Measurements from ENCODE around the gene WDR31. TPM values are rescaled to one million over a fixed set of nuclear protein-coding genes. Genes with fewer than 3 reads are reported as not detected.

WDR31 gene
- total RNA-seq, 1 experiment from 2014 or later, result 1.7 TPM

- CTCF ChIA-PET, result no interaction called here
These were observed 24.8 kb downstream of the WDR31 start for GRCh38 chr9:113315231-113315630.

GRCh38 chr9:113313261-113313660, 26.8 kb downstream of the WDR31 start:
- no peak for TF ChIP-seq CTCF (conservative IDR thresholded peaks at IDR 0.05; ENCODE audit: low read depth, low read length)
- TF ChIP-seq EZH2 (IDR thresholded peaks at IDR 0.05; ENCODE audit: low read length, unreplicated experiment), result no peak
- TF ChIP-seq EZH2phosphoT487 (IDR thresholded peaks at IDR 0.05; ENCODE audit: borderline replicate concordance, low read length), result no peak

More at GRCh38 chr9:113315231-113315630, 24.8 kb downstream of the WDR31 start:
- H3K9me3 ChIP-seq (ENCODE audit: low read length), result no peaks in the 10 kb centered on the region
- H3K27ac ChIP-seq (ENCODE audit: low read length), result no peak overlapping the region
- H3K4me3 ChIP-seq (ENCODE audit: low read length), result no peak overlapping the region
- no peaks in the 10 kb centered on the region for H3F3A ChIP-seq (ENCODE audit: low read length, unreplicated experiment)
- TF ChIP-seq CTCF (conservative IDR thresholded peaks at IDR 0.05; ENCODE audit: low read depth, low read length), result no peak
- no peak for TF ChIP-seq EZH2phosphoT487 (IDR thresholded peaks at IDR 0.05; ENCODE audit: borderline replicate concordance, low read length)
- TF ChIP-seq EZH2 (IDR thresholded peaks at IDR 0.05; ENCODE audit: low read length, unreplicated experiment), result no peak
- DNase-seq, result no peak
- H3K9me2 ChIP-seq (replicated peaks; ENCODE audit: low read length), result no peaks in the 10 kb centered on the region
- H3K27me3 ChIP-seq (ENCODE audit: low read length), result no peaks in the 10 kb centered on the region
- no peak overlapping the region for H2AFZ ChIP-seq (ENCODE audit: low read length)
- no peak overlapping the region for H3K4me2 ChIP-seq (ENCODE audit: low read length)
- ATAC-seq, result no peak
- H3K36me3 ChIP-seq (ENCODE audit: low read depth, low read length), result no peaks in the 10 kb centered on the region
- H4K20me1 ChIP-seq (ENCODE audit: low read length), result no peaks in the 10 kb centered on the region
- BruUV-seq (replicated peaks), result no TSS peak
- intact Hi-C loops (cut with micrococcal nuclease), result no loop called here
- no peaks in the 10 kb centered on the region for H3K4me1 ChIP-seq (ENCODE audit: insufficient read depth, low read length)
- POLR2A ChIA-PET (ENCODE audit: unreplicated experiment), result no interaction called here
- no peaks in the 10 kb centered on the region for H3K79me2 ChIP-seq (ENCODE audit: low read length)
- H3K9ac ChIP-seq (ENCODE audit: low read length), result no peak overlapping the region

GRCh38 chr9:113311961-113312360, 28.1 kb downstream of the WDR31 start:
- TF ChIP-seq CTCF (conservative IDR thresholded peaks at IDR 0.05; ENCODE audit: low read depth, low read length) (no peak), EZH2 (IDR thresholded peaks at IDR 0.05; ENCODE audit: low read length, unreplicated experiment) (no peak), EZH2phosphoT487 (IDR thresholded peaks at IDR 0.05; ENCODE audit: borderline replicate concordance, low read length) (no peak)
- ChIA-PET CTCF (interaction anchor here (0.6 kb wide), 1 partner anchor 53 kb away, joined by 3 read pairs; no protein-coding TSS in a partner anchor), POLR2A (ENCODE audit: unreplicated experiment) (no interaction called here)
- Histone ChIP-seq H4K20me1 (ENCODE audit: low read length) (no peaks in the 10 kb centered on the region), H3K4me1 (ENCODE audit: insufficient read depth, low read length) (no peaks in the 10 kb centered on the region), H3K27me3 (ENCODE audit: low read length) (no peaks in the 10 kb centered on the region), H3K9me2 (replicated peaks; ENCODE audit: low read length) (no peaks in the 10 kb centered on the region), H2AFZ (ENCODE audit: low read length) (no peak overlapping the region), H3K4me3 (ENCODE audit: low read length) (no peak overlapping the region), H3K79me2 (ENCODE audit: low read length) (no peaks in the 10 kb centered on the region), H3K36me3 (ENCODE audit: low read depth, low read length) (no peaks in the 10 kb centered on the region), H3K9ac (ENCODE audit: low read length) (no peak overlapping the region), H3K4me2 (ENCODE audit: low read length) (no peak overlapping the region), H3K9me3 (ENCODE audit: low read length) (no peaks in the 10 kb centered on the region), H3F3A (ENCODE audit: low read length, unreplicated experiment) (no peaks in the 10 kb centered on the region), H3K27ac (ENCODE audit: low read length) (no peak overlapping the region)
- intact Hi-C loops (cut with micrococcal nuclease), result no loop called here
- no peak for ATAC-seq
- no peak for DNase-seq
- BruUV-seq (replicated peaks), result no TSS peak

More at GRCh38 chr9:113313261-113313660, 26.8 kb downstream of the WDR31 start:
- Histone ChIP-seq H3K9me3 (ENCODE audit: low read length) (no peaks in the 10 kb centered on the region), H4K20me1 (ENCODE audit: low read length) (no peaks in the 10 kb centered on the region), H3K27me3 (ENCODE audit: low read length) (no peaks in the 10 kb centered on the region), H3K4me2 (ENCODE audit: low read length) (no peak overlapping the region), H2AFZ (ENCODE audit: low read length) (no peak overlapping the region), H3K27ac (ENCODE audit: low read length) (no peak overlapping the region), H3K4me1 (ENCODE audit: insufficient read depth, low read length) (no peaks in the 10 kb centered on the region), H3F3A (ENCODE audit: low read length, unreplicated experiment) (no peaks in the 10 kb centered on the region), H3K9me2 (replicated peaks; ENCODE audit: low read length) (no peaks in the 10 kb centered on the region), H3K4me3 (ENCODE audit: low read length) (no peak overlapping the region), H3K79me2 (ENCODE audit: low read length) (no peaks in the 10 kb centered on the region), H3K9ac (ENCODE audit: low read length) (no peak overlapping the region), H3K36me3 (ENCODE audit: low read depth, low read length) (no peaks in the 10 kb centered on the region)
- intact Hi-C loops (cut with micrococcal nuclease), result no loop called here
- POLR2A ChIA-PET (ENCODE audit: unreplicated experiment), result no interaction called here
- CTCF ChIA-PET, result interaction anchor here (0.6 kb wide), 1 partner anchor 274 kb away, joined by 3 read pairs; no protein-coding TSS in a partner anchor
- ATAC-seq (no peak), DNase-seq (no peak)
- BruUV-seq (replicated peaks), result no TSS peak
